ENCODE measurements around the gene FGF14. TPM values are rescaled to one million over a fixed set of nuclear protein-coding genes. Genes with fewer than 3 reads are reported as not detected.
A peak's percentile ranks its signal among the peaks of the same experiment; 100 is the strongest.

Gene FGF14
- total RNA-seq (2012; rRNA removed) = under 0.01 TPM in 2 replicates
- 0.01 TPM in 1 of 2 replicates, not detected in the other for polyA plus RNA-seq (2012; rRNA removed)
- polyA plus RNA-seq (2012; cell fraction: cytosol; rRNA removed) = not detected in 2 replicates
- polyA plus RNA-seq (2012; cell fraction: nucleus; rRNA removed; ENCODE audit: low replicate concordance) = 0.01 TPM in 1 of 2 replicates, not detected in the other
- percentile 10 among the genes with signal in this experiment for Bru-seq, nascent RNA
- BruChase-seq, experiment 1, labeled RNA remaining after a 6-hour chase = percentile 16 among the genes with signal in this experiment
- percentile 17 among the genes with signal in this experiment for BruChase-seq, experiment 2, labeled RNA remaining after a 2-hour chase
- long read RNA-seq = 0 reads

- H3K4me2 ChIP-seq (ENCODE audit: low read depth, low read length) = peak within 1 kb of the TSS; percentile 93
- no peaks in the 10 kb centered on the region for H3K9me3 ChIP-seq (ENCODE audit: control insufficient read depth, insufficient read depth, low read length)
- no peak within 1 kb of the TSS for H4K8ac ChIP-seq (ENCODE audit: low read depth in 2 of 2, low read length in 2 of 2)
- no peak within 1 kb of the TSS for H4K91ac ChIP-seq (ENCODE audit: insufficient read depth, low read depth, low read length)
- dilution Hi-C loops (cut with HindIII; ENCODE audit: low sequenced_read_pairs, unreplicated experiment) (no loop called here), intact Hi-C loops (cut with micrococcal nuclease) (no loop called here), in situ Hi-C loops (cut with MboI; ENCODE audit: low sequenced_read_pairs) (no loop called here)
- CTCF ChIA-PET = no interaction called here
- no peak within 1 kb of the TSS for H4K5ac ChIP-seq (ENCODE audit: low read depth, low read length)
- H2BK120ac ChIP-seq (ENCODE audit: low read depth, low read length) = no peak within 1 kb of the TSS
- no peak within 1 kb of the TSS for H3K4ac ChIP-seq (ENCODE audit: low read depth, low read length)
- peaks cover 3% of the 10 kb centered on the region for H3K4me1 ChIP-seq (ENCODE audit: control insufficient read depth, insufficient read depth, low read length)
- no peak within 1 kb of the TSS for H3K18ac ChIP-seq (ENCODE audit: low read depth, low read length)
- no peak within 1 kb of the TSS for H3K14ac ChIP-seq (replicated peaks; ENCODE audit: low read depth, low read length)
- H3K4me3 ChIP-seq (ENCODE audit: insufficient read depth, low read depth, low read length) = peak within 1 kb of the TSS; percentile 36
- peaks cover 28% of the 10 kb centered on the region for H3K27me3 ChIP-seq (ENCODE audit: control insufficient read depth, insufficient read depth, low read length)
- no peak within 1 kb of the TSS for H2BK5ac ChIP-seq (ENCODE audit: low read depth, low read length, poor library complexity, severe bottlenecking)
- no peaks in the 10 kb centered on the region for H3K36me3 ChIP-seq (ENCODE audit: control insufficient read depth, insufficient read depth, low read length)
- H3K23ac ChIP-seq (ENCODE audit: low read depth, low read length) = 0 out of 2 replicates have a peak within 1 kb of the TSS, but pooled peaks have one; percentile 1
- no peak within 1 kb of the TSS for H2AK9ac ChIP-seq (replicated peaks; ENCODE audit: low read depth, low read length, poor library complexity)
- H2AFZ ChIP-seq (replicated peaks; ENCODE audit: low read length, poor library complexity) = peak within 1 kb of the TSS; percentile 79
- H3K9me1 ChIP-seq (ENCODE audit: insufficient read depth, low read length) = no peaks in the 10 kb centered on the region
- ATAC-seq (ENCODE audit: low read depth) (no peak), DNase-seq (no peak)
- POLR2A ChIA-PET (ENCODE audit: unreplicated experiment) = no interaction called here
- TF ChIP-seq ELK1 (IDR thresholded peaks at IDR 0.05; ENCODE audit: borderline replicate concordance, low read depth, low read length) = no peak
- no peak for TF ChIP-seq MAFK (IDR thresholded peaks at IDR 0.05; ENCODE audit: low read depth, low read length)
- TF ChIP-seq CEBPB (IDR thresholded peaks at IDR 0.05; ENCODE audit: low read depth, low read length) = no peak
- no peak for TF ChIP-seq POLR2A (IDR thresholded peaks at IDR 0.05; ENCODE audit: low read depth, low read length)
- TF ChIP-seq, protein P1, sequence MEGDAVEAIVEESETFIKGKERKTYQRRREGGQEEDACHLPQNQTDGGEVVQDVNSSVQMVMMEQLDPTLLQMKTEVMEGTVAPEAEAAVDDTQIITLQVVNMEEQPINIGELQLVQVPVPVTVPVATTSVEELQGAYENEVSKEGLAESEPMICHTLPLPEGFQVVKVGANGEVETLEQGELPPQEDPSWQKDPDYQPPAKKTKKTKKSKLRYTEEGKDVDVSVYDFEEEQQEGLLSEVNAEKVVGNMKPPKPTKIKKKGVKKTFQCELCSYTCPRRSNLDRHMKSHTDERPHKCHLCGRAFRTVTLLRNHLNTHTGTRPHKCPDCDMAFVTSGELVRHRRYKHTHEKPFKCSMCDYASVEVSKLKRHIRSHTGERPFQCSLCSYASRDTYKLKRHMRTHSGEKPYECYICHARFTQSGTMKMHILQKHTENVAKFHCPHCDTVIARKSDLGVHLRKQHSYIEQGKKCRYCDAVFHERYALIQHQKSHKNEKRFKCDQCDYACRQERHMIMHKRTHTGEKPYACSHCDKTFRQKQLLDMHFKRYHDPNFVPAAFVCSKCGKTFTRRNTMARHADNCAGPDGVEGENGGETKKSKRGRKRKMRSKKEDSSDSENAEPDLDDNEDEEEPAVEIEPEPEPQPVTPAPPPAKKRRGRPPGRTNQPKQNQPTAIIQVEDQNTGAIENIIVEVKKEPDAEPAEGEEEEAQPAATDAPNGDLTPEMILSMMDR (conservative IDR thresholded peaks at IDR 0.05; ENCODE audit: low read depth, low read length) = no peak
- TF ChIP-seq MXI1 (IDR thresholded peaks at IDR 0.05; ENCODE audit: borderline replicate concordance, low read depth, low read length) = no peak
- TF ChIP-seq FOS (IDR thresholded peaks at IDR 0.05; ENCODE audit: low read depth, low read length) = no peak
- no peak for TF ChIP-seq MAZ (IDR thresholded peaks at IDR 0.05; ENCODE audit: borderline replicate concordance, low read depth, low read length)
- TF ChIP-seq NFE2L2 (IDR thresholded peaks at IDR 0.05; ENCODE audit: low read depth, low read length) = no peak
- no peak for TF ChIP-seq RCOR1 (IDR thresholded peaks at IDR 0.05; ENCODE audit: insufficient replicate concordance, low read length)
- TF ChIP-seq CHD1 (IDR thresholded peaks at IDR 0.05; ENCODE audit: low read depth, low read length) = no peak
- TF ChIP-seq RAD21 (IDR thresholded peaks at IDR 0.05; ENCODE audit: low read length) = no peak
- no peak for TF ChIP-seq SMC3 (IDR thresholded peaks at IDR 0.05; ENCODE audit: low read depth, low read length)
- TF ChIP-seq BHLHE40 (IDR thresholded peaks at IDR 0.05; ENCODE audit: low read depth, low read length) = no peak
- TF ChIP-seq USF2 (IDR thresholded peaks at IDR 0.05; ENCODE audit: low read depth, low read length) = no peak
- no peak for TF ChIP-seq RFX5 (IDR thresholded peaks at IDR 0.05; ENCODE audit: low read depth, low read length)
- BruUV-seq (replicated peaks) = no TSS peak
- H3K56ac ChIP-seq (ENCODE audit: extremely low read depth, insufficient read depth, low read length) = no peak within 1 kb of the TSS
- H4K20me1 ChIP-seq (ENCODE audit: insufficient read depth, low read length) = no peaks in the 10 kb centered on the region
- H2AK5ac ChIP-seq (ENCODE audit: low read depth, low read length) = no peak within 1 kb of the TSS
- H3K9ac ChIP-seq (ENCODE audit: low read depth, low read length) = no peak within 1 kb of the TSS
- H2BK15ac ChIP-seq (ENCODE audit: low read depth, low read length) = no peak within 1 kb of the TSS
- WGBS, 2 experiments (ENCODE audit: extremely low coverage in 2 of 2, insufficient read length in 1 of 2) = no CpG with 5 or more reads among the region's 6 CpGs
- no peak within 1 kb of the TSS for H2BK20ac ChIP-seq (ENCODE audit: low read depth, low read length)
- H3K79me1 ChIP-seq (ENCODE audit: low read depth in 1 of 2, low read length in 2 of 2) = no peaks in the 10 kb centered on the region
- H3K27ac ChIP-seq (ENCODE audit: insufficient read depth, low read length) = no peak within 1 kb of the TSS
These were observed at the start of gene FGF14 for GRCh38 chr13:102401766-102402165. FGF14 (minus strand) TSS chr13:102402048.

All from IMR-90 (cell line).